H54 (cell line): Measurements from ENCODE around the gene CLPSL1.
"Not testable (repeated sequence)": the region's sequence is repeated elsewhere in the genome, so short reads cannot be mapped to it uniquely, and the experiment has no call there.

Source experiments
- DNase-seq: peaks from one replicate; pipeline ENCODE4 v3.0.0; 2011; ENCODE audit warnings: low spot score, mixed read lengths; ENCODE audit not compliant: insufficient read length
- FAIRE-seq: peaks from 3 replicates; lab custom pipeline; 2011; peaks lifted over from hg19 to GRCh38; lab: Jason Lieb, UNC
- POLR2A ChIP-seq: IDR thresholded peaks from 2 replicates; pipeline ENCODE4 v1.6.1; 2011; ENCODE audit warnings: low read depth, mild to moderate bottlenecking, low read length

Gene CLPSL1

GRCh38 chr6:35780719-35781118 is at the start of gene CLPSL1:
Gene CLPSL1, plus strand, starts transcription at chr6:35781019. Its CDS starts 92 bp downstream, at chr6:35781111.
- FAIRE-seq (no peak), DNase-seq (no peak)
- no peak for TF ChIP-seq POLR2A

GRCh38 chr6:35731414-35731735 is 49.4 kb upstream of the CLPSL1 start:
- peak; percentile 49 for TF ChIP-seq POLR2A
- no peak for FAIRE-seq
- peak; percentile 73 for DNase-seq

- peak; percentile 41 for TF ChIP-seq POLR2A
- no peak for FAIRE-seq
These were observed 48.9 kb upstream of the CLPSL1 start for GRCh38 chr6:35731736-35732532.

GRCh38 chr6:35733633-35734032 is 47.2 kb upstream of the CLPSL1 start:
- FAIRE-seq (no peak), DNase-seq (no peak)
- no peak for TF ChIP-seq POLR2A

More at GRCh38 chr6:35731736-35732532, 48.9 kb upstream of the CLPSL1 start:
- DNase-seq: peak; percentile 88

- DNase-seq, FAIRE-seq: not testable (repeated sequence)
These were observed 46.5 kb upstream of the CLPSL1 start for GRCh38 chr6:35734319-35734718.

- no peak for TF ChIP-seq POLR2A
These were observed 45.4 kb upstream of the CLPSL1 start for GRCh38 chr6:35735452-35735851.

GRCh38 chr6:35736253-35736894 is 44.4 kb upstream of the CLPSL1 start:
- DNase-seq: peak; percentile 60
- FAIRE-seq: no peak
- no peak for TF ChIP-seq POLR2A

More at GRCh38 chr6:35735452-35735851, 45.4 kb upstream of the CLPSL1 start:
- DNase-seq (no peak), FAIRE-seq (no peak)

GRCh38 chr6:35736982-35737412 is 43.8 kb upstream of the CLPSL1 start, which contains the start of gene ARMC12:
Gene ARMC12, plus strand, starts transcription at chr6:35737032. Its CDS starts 77 bp downstream, at chr6:35737109.
- no peak for FAIRE-seq
- no peak for TF ChIP-seq POLR2A

GRCh38 chr6:35737413-35738211 is 43.2 kb upstream of the CLPSL1 start:
- FAIRE-seq: peak; percentile 38
- peak; percentile 68 for DNase-seq
- no peak for TF ChIP-seq POLR2A

More at GRCh38 chr6:35736982-35737412, 43.8 kb upstream of the CLPSL1 start, which contains the start of gene ARMC12:
- DNase-seq: no peak

- TF ChIP-seq POLR2A: no peak
- no peak for DNase-seq
- no peak for FAIRE-seq
These were observed 40.9 kb upstream of the CLPSL1 start for GRCh38 chr6:35739645-35740524.

- no peak for FAIRE-seq
- no peak for DNase-seq
- TF ChIP-seq POLR2A: no peak
These were observed 38.0 kb upstream of the CLPSL1 start for GRCh38 chr6:35742842-35743241.

- FAIRE-seq: no peak
- no peak for DNase-seq
- TF ChIP-seq POLR2A: no peak
These were observed 35.3 kb upstream of the CLPSL1 start for GRCh38 chr6:35745509-35745908.

- TF ChIP-seq POLR2A: no peak
- DNase-seq (no peak), FAIRE-seq (no peak)
These were observed 34.3 kb upstream of the CLPSL1 start for GRCh38 chr6:35746516-35746915.
